Measurements from ENCODE around the gene AJAP1. TPM values are rescaled to one million over a fixed set of nuclear protein-coding genes. Genes with fewer than 3 reads are reported as not detected.

Gene AJAP1
- total and polyA plus RNA-seq, 10 of the 15 experiments (the other 5 are each of a cell fraction or from before 2014, with no cell fraction given), result not detected

DNA sequence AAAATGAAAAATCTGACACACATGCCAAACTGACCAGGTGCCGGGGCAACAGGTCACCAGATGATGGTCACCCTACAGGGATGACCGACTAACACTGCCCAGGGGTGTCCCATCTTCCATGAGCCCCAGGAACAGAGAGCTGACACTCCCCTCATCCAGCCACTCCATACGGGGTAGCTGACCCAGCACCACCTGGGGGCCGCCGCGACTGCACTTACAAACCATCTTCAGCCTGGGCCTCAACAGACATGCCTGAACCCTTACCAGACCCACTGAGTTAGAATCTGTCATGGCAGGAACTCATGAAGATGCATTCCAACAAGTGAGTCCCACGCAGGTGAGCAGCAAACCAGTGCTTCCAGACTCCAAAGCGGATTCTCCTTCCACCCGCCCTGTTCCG is 31.6 kb upstream of the AJAP1 start:
- no TSS peak for BruUV-seq (replicated peaks)
- TF ChIP-seq TCF12 (IDR thresholded peaks at IDR 0.05; ENCODE audit: low read depth, low read length) (no peak), BMI1 (IDR thresholded peaks at IDR 0.05; ENCODE audit: borderline replicate concordance) (no peak), CBX3 (IDR thresholded peaks at IDR 0.05; ENCODE audit: borderline replicate concordance, low read depth) (no peak), NFYB (IDR thresholded peaks at IDR 0.05; ENCODE audit: insufficient read depth, low read depth, low read length) (no peak)
- TF ChIP-seq, protein P1, sequence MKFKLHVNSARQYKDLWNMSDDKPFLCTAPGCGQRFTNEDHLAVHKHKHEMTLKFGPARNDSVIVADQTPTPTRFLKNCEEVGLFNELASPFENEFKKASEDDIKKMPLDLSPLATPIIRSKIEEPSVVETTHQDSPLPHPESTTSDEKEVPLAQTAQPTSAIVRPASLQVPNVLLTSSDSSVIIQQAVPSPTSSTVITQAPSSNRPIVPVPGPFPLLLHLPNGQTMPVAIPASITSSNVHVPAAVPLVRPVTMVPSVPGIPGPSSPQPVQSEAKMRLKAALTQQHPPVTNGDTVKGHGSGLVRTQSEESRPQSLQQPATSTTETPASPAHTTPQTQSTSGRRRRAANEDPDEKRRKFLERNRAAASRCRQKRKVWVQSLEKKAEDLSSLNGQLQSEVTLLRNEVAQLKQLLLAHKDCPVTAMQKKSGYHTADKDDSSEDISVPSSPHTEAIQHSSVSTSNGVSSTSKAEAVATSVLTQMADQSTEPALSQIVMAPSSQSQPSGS (IDR thresholded peaks at IDR 0.05; ENCODE audit: low read length), result no peak
- TF ChIP-seq, protein P2, sequence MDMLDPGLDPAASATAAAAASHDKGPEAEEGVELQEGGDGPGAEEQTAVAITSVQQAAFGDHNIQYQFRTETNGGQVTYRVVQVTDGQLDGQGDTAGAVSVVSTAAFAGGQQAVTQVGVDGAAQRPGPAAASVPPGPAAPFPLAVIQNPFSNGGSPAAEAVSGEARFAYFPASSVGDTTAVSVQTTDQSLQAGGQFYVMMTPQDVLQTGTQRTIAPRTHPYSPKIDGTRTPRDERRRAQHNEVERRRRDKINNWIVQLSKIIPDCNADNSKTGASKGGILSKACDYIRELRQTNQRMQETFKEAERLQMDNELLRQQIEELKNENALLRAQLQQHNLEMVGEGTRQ (IDR thresholded peaks at IDR 0.05; ENCODE audit: borderline replicate concordance, low read depth, low read length), result no peak
- TF ChIP-seq, protein P3, sequence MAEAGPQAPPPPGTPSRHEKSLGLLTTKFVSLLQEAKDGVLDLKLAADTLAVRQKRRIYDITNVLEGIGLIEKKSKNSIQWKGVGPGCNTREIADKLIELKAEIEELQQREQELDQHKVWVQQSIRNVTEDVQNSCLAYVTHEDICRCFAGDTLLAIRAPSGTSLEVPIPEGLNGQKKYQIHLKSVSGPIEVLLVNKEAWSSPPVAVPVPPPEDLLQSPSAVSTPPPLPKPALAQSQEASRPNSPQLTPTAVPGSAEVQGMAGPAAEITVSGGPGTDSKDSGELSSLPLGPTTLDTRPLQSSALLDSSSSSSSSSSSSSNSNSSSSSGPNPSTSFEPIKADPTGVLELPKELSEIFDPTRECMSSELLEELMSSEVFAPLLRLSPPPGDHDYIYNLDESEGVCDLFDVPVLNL (IDR thresholded peaks at IDR 0.05; ENCODE audit: low read depth, low read length), result no peak
- Histone ChIP-seq H3K27ac (ENCODE audit: control insufficient read depth, insufficient read depth) (no peak overlapping the region), H3K4me1 (ENCODE audit: control insufficient read depth, insufficient read depth, low read length) (no peaks in the 10 kb centered on the region), H3K36me3 (ENCODE audit: control insufficient read depth in 2 of 2, insufficient read depth in 2 of 2, low read length in 1 of 2) (no peaks in the 10 kb centered on the region), H2AFZ (ENCODE audit: control insufficient read depth, low read depth, low read length) (no peak overlapping the region), H3K9ac (ENCODE audit: control insufficient read depth, insufficient read depth, low read length) (no peak overlapping the region), H3K4me2 (ENCODE audit: control insufficient read depth, insufficient read depth) (no peak overlapping the region), H3K9me3 (replicated peaks; ENCODE audit: control insufficient read depth, insufficient read depth, low read length) (no peaks in the 10 kb centered on the region), H4K20me1 (ENCODE audit: control insufficient read depth, insufficient read depth) (no peaks in the 10 kb centered on the region), H3K4me3 (no peak overlapping the region), H3K79me2 (ENCODE audit: control insufficient read depth, insufficient read depth, low read length) (no peaks in the 10 kb centered on the region), H3K27me3 (replicated peaks in 1 of 2; ENCODE audit: control insufficient read depth in 2 of 2, insufficient read depth in 2 of 2, low read length in 1 of 2) (no peaks in the 10 kb centered on the region)
- in situ Hi-C loops (cut with MboI), result no loop called here
- intact Hi-C loops (cut with micrococcal nuclease; ENCODE audit: unreplicated experiment), result no loop called here
- POLR2A ChIA-PET, result no interaction called here
- ATAC-seq (no peak), DNase-seq (ENCODE audit: low read depth, low spot score) (no peak), FAIRE-seq (no peak)
- CTCF ChIA-PET, result interaction anchor here (0.5 kb wide), 1 partner anchor 1721 kb away, joined by 3 read pairs; no protein-coding TSS in a partner anchor
- SMC1A ChIA-PET (ENCODE audit: uncharacterized antibody, unreplicated experiment), result no interaction called here
- RAD21 ChIA-PET (ENCODE audit: unreplicated experiment), result no interaction called here
- 30% methylated on average over 10 of the region's 10 CpGs for WGBS (ENCODE audit: insufficient coverage, insufficient replicate concordance, low lambda C conversion rate, missing lambda C conversion rate)
